Type B pancreatic cell (in vitro differentiated cells): ENCODE data around the gene CYP24A1. TPM values are rescaled to one million over a fixed set of nuclear protein-coding genes. Genes with fewer than 3 reads are reported as not detected.

ENCODE experiments used
- DNase-seq: peaks from one replicate; pipeline ENCODE4 v3.0.0; 2021; ENCODE audit warnings: mixed read lengths; ENCODE audit not compliant: unreplicated experiment; ENCODE audit errors: extremely low spot score
- H3K27ac Mint-ChIP-seq: 2 replicates; pipeline ENCODE4 v1.8.0; 2021; ENCODE audit warnings: mild to moderate bottlenecking, mixed read lengths
- H3K27me3 Mint-ChIP-seq: 2 replicates; pipeline ENCODE4 v1.8.0; 2021; ENCODE audit warnings: mixed read lengths
- H3K36me3 Mint-ChIP-seq: 2 replicates; pipeline ENCODE4 v1.8.0; 2021; ENCODE audit warnings: mixed read lengths
- H3K4me1 Mint-ChIP-seq: one replicate; pipeline ENCODE4 v1.8.0; 2021; ENCODE audit warnings: mixed read lengths; ENCODE audit not compliant: unreplicated experiment
- H3K4me3 Mint-ChIP-seq: 2 replicates; pipeline ENCODE4 v1.8.0; 2021; ENCODE audit warnings: mild to moderate bottlenecking, mixed read lengths
- H3K9me3 Mint-ChIP-seq: 2 replicates; pipeline ENCODE4 v1.8.0; 2021; ENCODE audit warnings: mixed read lengths
- CTCF ChIP-seq: fragments of 200-600 bp; sonication (generic); conservative IDR thresholded peaks from 2 replicates; pipeline ENCODE4 v1.5.0; 2021; ENCODE audit warnings: antibody characterized with exemption, mild to moderate bottlenecking
- total RNA-seq: library from RNA; stranded (reverse); gene quantifications from 2 replicates; pipeline ENCODE4 v1.2.1, GENCODE V29; 2021; ENCODE audit warnings: low replicate concordance

The CYP24A1 gene
- total RNA-seq, 1 donor from 2014 or later = 7.1 TPM

DNA sequence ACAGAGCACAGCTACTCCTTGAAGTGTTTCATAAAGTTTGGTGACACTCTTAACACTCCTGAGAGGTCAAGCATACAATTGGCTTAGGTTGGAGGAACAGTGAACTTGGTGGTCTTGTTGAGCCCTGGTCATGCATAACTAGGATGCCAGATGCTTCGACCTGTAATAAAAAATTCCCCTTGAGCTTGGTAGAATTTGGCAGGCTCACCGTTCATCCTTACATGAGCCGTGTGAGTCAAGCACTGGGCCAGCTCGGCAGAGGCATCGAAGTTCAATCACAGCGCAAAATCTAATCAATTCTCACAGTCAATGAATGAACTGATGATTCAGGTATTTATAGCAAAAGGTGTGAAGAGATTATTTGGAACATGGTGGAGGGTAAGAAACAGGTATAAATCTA, 33.7 kb downstream of the CYP24A1 start:
- Mint-ChIP-seq H3K4me3 (no peak overlapping the region), H3K9me3 (peaks cover 3% of the 10 kb centered on the region), H3K27me3 (no peaks in the 10 kb centered on the region), H3K27ac (no peak overlapping the region), H3K4me1 (no peaks in the 10 kb centered on the region), H3K36me3 (peaks cover 3% of the 10 kb centered on the region)
- no peak for TF ChIP-seq CTCF
- DNase-seq = no peak

DNA sequence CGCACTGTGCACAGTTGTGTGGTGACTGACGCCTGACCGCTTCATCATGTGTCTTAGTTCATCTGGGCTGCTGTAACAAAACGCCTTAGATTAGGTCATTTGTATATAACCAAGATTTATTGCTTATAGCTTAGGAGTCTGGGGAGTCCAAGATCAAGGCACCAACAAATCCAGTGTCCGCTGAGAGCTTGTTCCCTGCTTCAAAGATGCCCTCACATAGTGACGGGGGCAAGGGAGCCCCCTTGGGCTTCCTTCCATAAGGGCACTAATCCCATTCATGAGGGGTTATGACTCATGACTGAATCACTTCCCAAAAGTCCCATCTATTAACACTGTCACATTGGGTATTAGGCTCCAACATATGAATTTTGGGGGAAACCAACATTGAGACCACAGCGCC, 34.6 kb downstream of the CYP24A1 start:
- H3K27ac Mint-ChIP-seq = no peak overlapping the region
- H3K27me3 Mint-ChIP-seq = no peaks in the 10 kb centered on the region
- H3K4me1 Mint-ChIP-seq = no peaks in the 10 kb centered on the region
- H3K4me3 Mint-ChIP-seq = no peak overlapping the region
- H3K36me3 Mint-ChIP-seq = peaks cover 3% of the 10 kb centered on the region
- H3K9me3 Mint-ChIP-seq = peaks cover 3% of the 10 kb centered on the region
- no peak for TF ChIP-seq CTCF
- no peak for DNase-seq

DNA sequence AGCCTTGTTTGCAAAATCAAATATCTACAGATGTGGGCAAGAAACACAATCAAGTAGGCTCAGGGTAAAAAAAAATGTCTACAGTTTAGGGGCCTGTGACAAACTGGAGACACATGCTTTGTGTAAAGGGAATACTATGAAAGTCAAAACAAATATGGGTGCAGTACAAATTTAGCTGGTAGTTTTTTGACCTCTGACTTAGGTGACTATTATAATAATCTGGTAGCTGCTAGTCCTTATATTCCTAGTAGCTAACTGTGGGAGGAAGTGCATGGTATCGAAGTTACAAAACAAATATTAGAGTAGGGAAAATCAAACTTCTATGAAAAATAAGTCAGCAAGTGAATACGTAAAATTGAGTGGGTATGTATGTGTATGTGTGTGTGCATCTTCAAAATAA, 35.4 kb downstream of the CYP24A1 start:
- Mint-ChIP-seq H3K4me1 (no peaks in the 10 kb centered on the region), H3K27ac (no peak overlapping the region), H3K9me3 (peaks cover 3% of the 10 kb centered on the region), H3K36me3 (peaks cover 3% of the 10 kb centered on the region), H3K4me3 (no peak overlapping the region), H3K27me3 (no peaks in the 10 kb centered on the region)
- no peak for DNase-seq
- no peak for TF ChIP-seq CTCF

GRCh38 chr20:54137115-54137514, 36.7 kb downstream of the CYP24A1 start:
- Mint-ChIP-seq H3K27ac (no peak overlapping the region), H3K9me3 (peaks cover 3% of the 10 kb centered on the region), H3K4me1 (peaks cover 6% of the 10 kb centered on the region), H3K36me3 (peaks cover 3% of the 10 kb centered on the region), H3K27me3 (no peaks in the 10 kb centered on the region), H3K4me3 (no peak overlapping the region)
- no peak for DNase-seq
- TF ChIP-seq CTCF = no peak

- no peak for TF ChIP-seq CTCF
- no peak for DNase-seq
- Mint-ChIP-seq H3K27me3 (no peaks in the 10 kb centered on the region), H3K4me1 (peaks cover 6% of the 10 kb centered on the region), H3K27ac (no peak overlapping the region), H3K9me3 (no peaks in the 10 kb centered on the region), H3K4me3 (no peak overlapping the region), H3K36me3 (no peaks in the 10 kb centered on the region)
These were observed 39.2 kb downstream of the CYP24A1 start for GRCh38 chr20:54134445-54135220.
